Measurements from ENCODE around the gene PEBP1. TPM values are rescaled to one million over a fixed set of nuclear protein-coding genes. Genes with fewer than 3 reads are reported as not detected.

PEBP1 gene
- total and polyA plus RNA-seq, 2 of the 4 experiments (the other 2 are of a cell fraction), result 129 to 161 TPM

- POLR2A ChIA-PET (ENCODE audit: unreplicated experiment), result interaction anchor here (0.6 kb wide), 1 partner anchor 213 kb away, joined by 3 read pairs; no protein-coding TSS in a partner anchor
- Histone ChIP-seq H3K9ac (ENCODE audit: low read depth, low read length) (no peak overlapping the region), H3K4me3 (ENCODE audit: insufficient read depth, low read depth, low read length) (no peak overlapping the region), H3K18ac (ENCODE audit: low read depth, low read length) (no peak overlapping the region), H3K9me1 (ENCODE audit: insufficient read depth, low read length) (no peaks in the 10 kb centered on the region; the same call in 1 of the 2 replicates), H3K27ac (ENCODE audit: insufficient read depth, low read length) (no peak overlapping the region), H4K91ac (ENCODE audit: insufficient read depth, low read depth, low read length) (no peak overlapping the region), H3K79me1 (ENCODE audit: low read depth in 1 of 2, low read length in 2 of 2) (peaks cover 0 to 3% of the 10 kb centered on the region in 2 experiments; a peak in 1 of 4 replicates), H3K4ac (ENCODE audit: low read depth, low read length) (no peak overlapping the region), H3K4me1 (ENCODE audit: control insufficient read depth, insufficient read depth, low read length) (no peaks in the 10 kb centered on the region), H3K27me3 (ENCODE audit: control insufficient read depth, insufficient read depth, low read length) (no peaks in the 10 kb centered on the region), H3K56ac (ENCODE audit: extremely low read depth, insufficient read depth, low read length) (no peak overlapping the region), H2BK20ac (ENCODE audit: low read depth, low read length) (no peak overlapping the region), H2AK5ac (ENCODE audit: low read depth, low read length) (no peak overlapping the region), H3K9me3 (ENCODE audit: control insufficient read depth, insufficient read depth, low read length) (no peaks in the 10 kb centered on the region), H2AK9ac (replicated peaks; ENCODE audit: low read depth, low read length, poor library complexity) (no peak overlapping the region), H3K14ac (replicated peaks; ENCODE audit: low read depth, low read length) (no peak overlapping the region), H4K8ac (ENCODE audit: low read depth in 2 of 2, low read length in 2 of 2) (no peak overlapping the region), H2BK120ac (ENCODE audit: low read depth, low read length) (no peak overlapping the region), H4K20me1 (ENCODE audit: insufficient read depth, low read length) (no peaks in the 10 kb centered on the region; the same call in 1 of the 2 replicates), H3K36me3 (ENCODE audit: control insufficient read depth, insufficient read depth, low read length) (peaks cover 42% of the 10 kb centered on the region), H3K4me2 (ENCODE audit: low read depth, low read length) (no peak overlapping the region), H2BK15ac (ENCODE audit: low read depth, low read length) (no peak overlapping the region), H3K23ac (ENCODE audit: low read depth, low read length) (no peak overlapping the region), H2AFZ (replicated peaks; ENCODE audit: low read length, poor library complexity) (no peak overlapping the region), H2BK5ac (ENCODE audit: low read depth, low read length, poor library complexity, severe bottlenecking) (no peak overlapping the region), H4K5ac (ENCODE audit: low read depth, low read length) (no peak overlapping the region)
- DNase-seq (no peak), ATAC-seq (ENCODE audit: low read depth) (no peak)
- CTCF ChIA-PET, result no interaction called here
- intact Hi-C loops (cut with micrococcal nuclease) (no loop called here), in situ Hi-C loops (cut with MboI; ENCODE audit: low sequenced_read_pairs) (no loop called here), dilution Hi-C loops (cut with HindIII; ENCODE audit: low sequenced_read_pairs, unreplicated experiment) (no loop called here)
- no TSS peak for BruUV-seq (replicated peaks)
- TF ChIP-seq FOS (IDR thresholded peaks at IDR 0.05; ENCODE audit: low read depth, low read length) (no peak), POLR2A (IDR thresholded peaks at IDR 0.05; ENCODE audit: low read depth, low read length) (no peak), MAZ (IDR thresholded peaks at IDR 0.05; ENCODE audit: borderline replicate concordance, low read depth, low read length) (no peak), CTCF (conservative IDR thresholded peaks at IDR 0.05; ENCODE audit: low read depth, low read length) (no peak), RCOR1 (IDR thresholded peaks at IDR 0.05; ENCODE audit: insufficient replicate concordance, low read length) (no peak), MAFK (IDR thresholded peaks at IDR 0.05; ENCODE audit: low read depth, low read length) (no peak), USF2 (IDR thresholded peaks at IDR 0.05; ENCODE audit: low read depth, low read length) (no peak), CHD1 (IDR thresholded peaks at IDR 0.05; ENCODE audit: low read depth, low read length) (no peak)
- no CpG with 5 or more reads among the region's 5 CpGs for WGBS, 2 experiments (ENCODE audit: extremely low coverage in 2 of 2, insufficient read length in 1 of 2)
Observed at GRCh38 chr12:118151755-118152154, 15.8 kb downstream of the PEBP1 start.

All from IMR-90 (cell line).